ENCODE results near the gene VTI1A.
"Not testable (repeated sequence)": the region's sequence is repeated elsewhere in the genome, so short reads cannot be mapped to it uniquely, and the experiment has no call there.

The VTI1A gene

GRCh38 chr10:112448888-112449287, 1.9 kb downstream of the VTI1A start:
- DNase-seq (ENCODE audit: insufficient read length, low spot score): no peak
- no peak for FAIRE-seq

DNA sequence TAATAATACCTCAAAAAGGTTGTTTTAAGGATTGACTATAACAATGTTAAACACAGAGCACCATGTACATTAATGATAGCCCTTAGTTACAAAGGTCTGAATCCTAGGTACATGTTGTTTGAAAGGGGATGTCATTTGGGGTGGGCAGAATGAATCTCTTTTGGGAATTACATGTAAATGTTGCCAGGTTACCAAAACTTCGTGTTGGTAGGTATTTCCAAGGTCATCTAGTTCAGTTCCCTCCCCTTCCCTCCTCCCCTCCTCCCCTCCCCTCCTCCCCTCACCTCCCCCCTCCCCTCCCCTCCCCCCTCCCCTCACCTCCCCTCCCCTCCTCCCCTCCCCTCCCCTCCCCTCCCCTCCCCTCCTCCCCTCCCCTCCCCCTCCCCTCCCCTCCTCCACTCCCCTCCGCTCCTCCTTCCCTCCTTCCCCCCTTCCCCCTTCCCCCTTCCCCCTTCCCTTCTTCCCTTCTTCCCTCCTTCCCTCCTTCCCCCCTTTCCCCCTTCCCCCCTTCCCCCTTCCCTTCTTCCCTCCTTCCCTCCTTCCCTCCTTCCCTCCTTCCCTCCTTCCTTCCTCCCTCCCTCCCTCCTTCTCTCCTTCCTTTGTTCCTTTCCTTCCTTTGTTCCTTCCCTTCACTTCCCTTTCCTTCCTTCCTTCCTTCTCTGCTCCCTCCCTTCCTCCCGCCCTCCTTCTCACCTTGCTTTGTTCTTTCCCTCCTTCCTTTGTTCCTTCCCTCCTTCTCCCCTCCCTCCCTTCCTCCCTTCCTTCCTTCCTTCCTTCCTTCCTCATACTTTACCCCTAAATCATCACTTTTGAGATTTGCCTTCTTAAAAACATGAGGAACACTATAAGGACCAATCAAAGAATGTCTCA, 8.1 kb downstream of the VTI1A start:
- FAIRE-seq (no peak), DNase-seq (ENCODE audit: insufficient read length, low spot score) (no peak)

GRCh38 chr10:112456533-112456932, 9.5 kb downstream of the VTI1A start:
- DNase-seq (ENCODE audit: insufficient read length, low spot score) (no peak), FAIRE-seq (no peak)

DNA sequence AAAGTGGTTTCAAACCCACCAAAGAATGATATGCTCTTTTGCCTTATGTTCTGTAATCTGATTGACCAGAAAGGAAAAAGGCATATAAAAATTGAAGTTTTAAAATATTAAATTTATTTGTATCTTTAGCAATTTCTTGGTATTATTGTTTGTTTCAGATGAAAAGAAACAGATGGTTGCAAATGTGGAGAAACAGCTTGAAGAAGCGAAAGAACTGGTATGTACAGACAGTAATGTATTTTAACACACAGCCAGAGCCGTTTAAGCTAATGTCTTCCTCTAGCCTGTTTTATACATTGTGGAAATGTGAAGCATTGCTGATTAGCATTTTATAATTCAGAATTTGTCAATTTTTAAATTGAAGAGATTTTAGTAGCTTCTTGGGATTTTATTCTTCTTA, 13.4 kb downstream of the VTI1A start:
- DNase-seq (ENCODE audit: insufficient read length, low spot score): no peak
- no peak for FAIRE-seq

GRCh38 chr10:112461029-112461887, 14.2 kb downstream of the VTI1A start:
- no peak for DNase-seq (ENCODE audit: insufficient read length, low spot score)
- FAIRE-seq: no peak

- not testable (repeated sequence) for FAIRE-seq
These were observed 17.1 kb downstream of the VTI1A start for GRCh38 chr10:112464074-112464473.

DNA sequence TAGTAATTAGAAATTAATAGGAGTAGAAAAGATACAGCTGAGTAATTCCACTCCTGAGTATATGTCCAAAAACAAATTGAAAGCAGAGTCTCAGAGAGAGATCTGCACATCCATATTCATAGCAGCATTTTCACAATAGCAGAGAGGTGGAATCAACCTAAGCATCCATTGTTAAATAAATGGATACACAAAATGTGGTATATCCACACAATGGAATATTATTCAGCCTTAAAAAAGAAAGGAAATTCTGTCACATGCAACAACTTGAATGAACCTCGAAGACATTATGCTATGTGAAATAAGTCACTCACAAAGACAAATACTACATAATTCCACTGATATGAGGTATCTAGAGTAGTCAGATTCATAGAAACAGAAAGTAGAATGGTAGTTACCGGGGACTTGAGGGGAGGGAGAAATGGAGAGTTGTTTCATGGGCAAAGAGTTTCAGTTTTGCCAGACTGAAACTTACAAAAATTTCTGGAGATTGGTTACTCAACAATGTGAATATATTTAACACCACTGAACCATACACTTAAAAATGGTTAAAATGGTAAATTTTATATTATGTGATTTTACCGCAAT, 18.4 kb downstream of the VTI1A start:
- no peak for FAIRE-seq
- no peak for DNase-seq (ENCODE audit: insufficient read length, low spot score)

More at GRCh38 chr10:112464074-112464473, 17.1 kb downstream of the VTI1A start:
- DNase-seq (ENCODE audit: insufficient read length, low spot score): not testable (repeated sequence)

- no peak for FAIRE-seq
- DNase-seq (ENCODE audit: insufficient read length, low spot score): no peak
These were observed 19.8 kb downstream of the VTI1A start for GRCh38 chr10:112466802-112467201.

GRCh38 chr10:112467541-112468075, 20.6 kb downstream of the VTI1A start:
- FAIRE-seq: no peak
- no peak for DNase-seq (ENCODE audit: insufficient read length, low spot score)

DNA sequence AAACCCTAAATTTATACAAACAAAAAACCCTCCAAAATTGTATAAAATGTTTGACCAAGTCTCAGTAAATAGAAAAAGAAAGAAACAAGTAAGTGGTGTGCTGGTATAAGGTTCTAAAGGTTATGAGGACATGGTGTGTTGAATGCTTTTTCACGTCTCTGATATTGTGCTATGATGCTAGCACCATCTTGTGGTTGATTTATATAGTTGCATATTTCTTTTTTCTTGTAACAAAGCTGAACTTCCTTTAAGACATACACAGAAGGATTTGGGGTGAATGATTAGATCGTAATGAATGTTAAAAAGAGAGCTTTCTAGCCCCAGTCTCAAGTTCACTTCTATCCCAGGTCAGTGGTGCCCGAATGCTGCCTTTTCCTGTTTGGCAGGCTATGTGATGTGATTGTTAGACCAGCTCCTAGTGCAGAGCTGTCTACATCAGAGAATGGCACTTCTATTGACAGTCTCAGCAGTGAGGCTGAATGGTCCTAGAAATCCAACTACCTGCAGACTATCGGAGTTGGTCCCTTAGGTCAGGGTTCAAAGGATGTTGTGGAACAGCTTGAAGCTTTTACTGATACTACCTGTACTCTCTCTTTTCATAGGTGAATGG, 25.0 kb downstream of the VTI1A start:
- FAIRE-seq (peak; percentile 73), DNase-seq (ENCODE audit: insufficient read length, low spot score) (peak; percentile 22)

- peak; percentile 64 for FAIRE-seq
These were observed 28.7 kb downstream of the VTI1A start for GRCh38 chr10:112475575-112476218.

GRCh38 chr10:112481602-112482001, 34.6 kb downstream of the VTI1A start:
- DNase-seq (ENCODE audit: insufficient read length, low spot score): no peak
- no peak for FAIRE-seq

More at GRCh38 chr10:112475575-112476218, 28.7 kb downstream of the VTI1A start:
- DNase-seq (ENCODE audit: insufficient read length, low spot score): no peak

- FAIRE-seq (no peak), DNase-seq (ENCODE audit: insufficient read length, low spot score) (no peak)
These were observed 37.4 kb downstream of the VTI1A start for GRCh38 chr10:112484399-112484798.

DNA sequence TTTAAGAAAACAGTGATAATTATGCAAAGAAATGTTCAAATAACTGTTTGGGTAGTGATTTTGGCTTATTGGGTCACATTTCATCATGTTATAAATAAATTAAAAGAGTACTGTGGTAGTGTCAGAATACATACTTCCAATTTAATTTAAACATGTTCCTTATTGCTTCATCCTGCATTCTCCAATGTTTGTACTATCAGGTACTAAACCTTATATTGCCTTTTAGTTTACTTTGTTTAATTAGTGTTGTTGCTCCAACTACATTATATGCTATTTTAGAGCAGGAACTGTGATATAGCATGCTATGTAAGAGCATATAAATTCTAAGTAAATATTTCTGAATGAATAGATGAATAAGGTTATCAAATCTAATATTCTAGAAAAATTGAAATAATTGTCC, 40.9 kb downstream of the VTI1A start:
- FAIRE-seq (no peak), DNase-seq (ENCODE audit: insufficient read length, low spot score) (no peak)

DNA sequence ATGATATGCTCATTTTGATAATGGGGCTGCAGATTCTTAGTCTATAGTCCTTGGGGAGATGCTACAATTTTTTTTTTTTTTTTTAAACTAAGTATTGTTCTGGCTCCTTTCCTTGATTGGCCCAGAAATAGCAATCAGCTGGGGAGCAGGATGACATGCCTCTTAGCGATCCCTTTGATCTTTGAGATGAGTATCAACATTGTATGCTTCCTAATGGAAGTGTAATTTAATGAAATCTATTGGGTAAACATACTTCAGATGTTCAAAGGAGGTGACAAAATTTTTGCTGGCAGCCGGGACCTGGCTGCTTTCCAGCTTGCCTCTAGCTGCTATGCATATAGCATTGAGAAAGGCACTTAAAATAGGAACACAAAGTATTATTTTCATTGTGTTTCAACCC, 43.5 kb downstream of the VTI1A start:
- DNase-seq (ENCODE audit: insufficient read length, low spot score) (no peak), FAIRE-seq (no peak)

GRCh38 chr10:112491144-112491543, 44.1 kb downstream of the VTI1A start:
- DNase-seq (ENCODE audit: insufficient read length, low spot score) (no peak), FAIRE-seq (no peak)

GRCh38 chr10:112492736-112493135, 45.7 kb downstream of the VTI1A start:
- no peak for DNase-seq (ENCODE audit: insufficient read length, low spot score)
- no peak for FAIRE-seq

DNA sequence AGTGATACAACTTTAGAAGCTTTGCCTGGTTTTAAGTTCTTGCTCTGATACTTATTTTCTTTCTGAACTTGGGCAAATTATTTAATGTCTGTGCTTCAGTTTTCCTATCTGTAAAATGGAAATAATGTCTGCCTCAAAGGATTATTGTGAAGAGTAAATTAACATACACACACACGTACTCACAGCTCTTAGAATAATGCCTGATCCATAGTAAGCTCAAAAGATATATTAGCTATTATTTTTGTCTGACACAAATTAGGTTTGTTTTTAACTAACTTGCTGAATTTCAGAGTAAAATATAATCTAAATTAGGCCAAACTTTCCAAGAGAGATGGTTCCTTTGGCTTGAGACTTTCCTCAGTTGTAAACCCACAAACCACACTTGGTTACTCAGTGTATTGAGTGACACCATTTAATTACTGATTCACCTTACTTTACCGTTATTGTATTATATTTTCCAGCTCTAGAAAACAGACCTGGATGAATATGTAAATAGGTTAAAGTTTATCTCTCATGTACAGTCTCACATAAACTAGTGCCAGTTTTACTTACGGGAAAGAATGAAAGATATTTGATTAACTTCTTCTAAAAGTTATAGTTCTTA, 50.4 kb downstream of the VTI1A start:
- no peak for FAIRE-seq

GRCh38 chr10:112498806-112499205, 51.8 kb downstream of the VTI1A start:
- DNase-seq (ENCODE audit: insufficient read length, low spot score) (no peak), FAIRE-seq (no peak)

More for the DNA sequence above, 50.4 kb downstream of the VTI1A start:
- no peak for DNase-seq (ENCODE audit: insufficient read length, low spot score)

DNA sequence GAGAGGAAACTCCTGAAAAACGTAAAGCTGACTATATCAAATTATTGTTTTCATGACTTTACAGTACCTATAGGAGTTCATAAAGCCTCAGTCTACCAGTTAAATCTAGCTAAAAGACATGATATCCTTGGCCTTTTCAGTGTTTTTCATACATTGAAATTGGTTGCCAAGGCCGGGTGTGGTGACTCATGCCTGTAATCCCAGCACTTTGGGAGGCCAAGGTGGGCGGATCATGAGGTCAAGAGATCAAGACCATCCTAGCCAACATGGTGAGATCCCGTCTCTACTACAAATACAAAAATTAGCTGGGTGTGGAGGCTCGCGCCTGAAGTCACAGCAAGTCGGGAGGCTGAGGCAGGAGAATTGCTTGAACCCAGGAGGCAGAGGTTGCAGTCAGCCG, 53.0 kb downstream of the VTI1A start:
- DNase-seq (ENCODE audit: insufficient read length, low spot score); FAIRE-seq: not testable (repeated sequence)

Data from GM19239 (cell line).